GM23338 (cell line): ENCODE measurements around the gene ATP10A. TPM values are rescaled to one million over a fixed set of nuclear protein-coding genes. Genes with fewer than 3 reads are reported as not detected.

Source experiments
- ATAC-seq: fragments of 200-7000 bp; cut with Tn5 transposase; 3 replicates; pipeline ENCODE4 v1.9.1; 2020
- DNase-seq: peaks from one replicate; pipeline ENCODE4 v3.0.0-alpha.2; 2015; ENCODE audit warnings: low spot score
- H2AFZ ChIP-seq: fragments of 200-600 bp; sonication (generic); 2 replicates; pipeline ENCODE4 v1.8.0; 2016; ENCODE audit warnings: antibody characterized with exemption, mild to moderate bottlenecking, moderate library complexity
- H3F3A ChIP-seq: fragments of 200-600 bp; sonication (generic); replicated peaks from 2 replicates; pipeline ENCODE4 v1.8.0; 2017; ENCODE audit warnings: antibody characterized with exemption, mixed run types, low read depth
- H3K27ac ChIP-seq: fragments of 200-600 bp; sonication (generic); 2 replicates; pipeline ENCODE4 v1.6.1; 2016; ENCODE audit warnings: low read depth
- H3K27me3 ChIP-seq: fragments of 200-600 bp; sonication (generic); 2 replicates; pipeline ENCODE4 v1.8.0; 2016; ENCODE audit warnings: mild to moderate bottlenecking, mixed run types, moderate library complexity; ENCODE audit not compliant: insufficient read depth
- H3K36me3 ChIP-seq: fragments of 200-600 bp; sonication (generic); 2 replicates; pipeline ENCODE4 v1.8.0; 2016; ENCODE audit warnings: mild to moderate bottlenecking; ENCODE audit not compliant: insufficient read depth
- H3K4me1 ChIP-seq: fragments of 200-600 bp; sonication (generic); 2 replicates; pipeline ENCODE4 v1.8.0; 2016; ENCODE audit warnings: mild to moderate bottlenecking, moderate library complexity; ENCODE audit not compliant: insufficient read depth
- H3K4me2 ChIP-seq: fragments of 200-600 bp; sonication (generic); 2 replicates; pipeline ENCODE4 v1.7.1; 2017; ENCODE audit warnings: mixed run types
- H3K4me3 ChIP-seq: fragments of 200-600 bp; sonication (generic); 2 replicates; pipeline ENCODE4 v1.6.1; 2016; ENCODE audit warnings: mixed run types
- H3K79me2 ChIP-seq: fragments of 200-600 bp; sonication (generic); replicated peaks from 2 replicates; pipeline ENCODE4 v1.8.0; 2017; ENCODE audit warnings: mild to moderate bottlenecking; ENCODE audit not compliant: insufficient read depth
- H3K9me2 ChIP-seq: fragments of 200-600 bp; sonication (generic); 2 replicates; pipeline ENCODE4 v1.8.0; 2017; ENCODE audit not compliant: insufficient read depth
- H4K20me1 ChIP-seq: fragments of 200-600 bp; sonication (generic); replicated peaks from 2 replicates; pipeline ENCODE4 v1.8.0; 2017; ENCODE audit warnings: mild to moderate bottlenecking; ENCODE audit not compliant: insufficient read depth
- H3K27ac Mint-ChIP-seq: 2 replicates; pipeline ENCODE4 v1.8.0; 2020; ENCODE audit warnings: inconsistent platforms, mild to moderate bottlenecking, moderate library complexity, mixed read lengths
- H3K27me3 Mint-ChIP-seq: 3 replicates; pipeline ENCODE4 v1.8.0; 2022; ENCODE audit warnings: low read depth, mild to moderate bottlenecking, moderate library complexity, mixed read lengths, inconsistent platforms; ENCODE audit not compliant: insufficient read depth, poor library complexity
- H3K36me3 Mint-ChIP-seq: 3 replicates; pipeline ENCODE4 v1.8.0; 2021; ENCODE audit warnings: low read depth, mild to moderate bottlenecking, inconsistent platforms, moderate library complexity, mixed read lengths
- H3K4me1 Mint-ChIP-seq: 3 replicates; pipeline ENCODE4 v1.8.0; 2020; ENCODE audit warnings: mild to moderate bottlenecking, inconsistent platforms, mixed read lengths
- H3K4me3 Mint-ChIP-seq: 3 replicates; pipeline ENCODE4 v1.8.0; 2021; ENCODE audit warnings: moderate library complexity, mild to moderate bottlenecking, inconsistent platforms, mixed read lengths
- H3K9me3 Mint-ChIP-seq: 3 replicates; pipeline ENCODE4 v1.8.0; 2020; ENCODE audit warnings: moderate library complexity, mild to moderate bottlenecking, inconsistent platforms, mixed read lengths
- CREB1 ChIP-seq: fragments of 250-450 bp; sonication (Bioruptor Pico); IDR thresholded peaks from 2 replicates; pipeline ENCODE4 v1.5.0; 2020; ENCODE audit warnings: low read depth, mild to moderate bottlenecking, moderate library complexity
- ETS1 ChIP-seq: IDR thresholded peaks from 2 replicates; pipeline ENCODE4 v1.6.1; 2016; ENCODE audit warnings: antibody characterized with exemption
- EZH2 ChIP-seq: fragments of 200-600 bp; sonication (generic); IDR thresholded peaks from one replicate; pipeline ENCODE4 v1.8.0; 2017; ENCODE audit warnings: antibody characterized with exemption, mild to moderate bottlenecking, low read depth; ENCODE audit not compliant: unreplicated experiment
- NANOG ChIP-seq: IDR thresholded peaks from 2 replicates; pipeline ENCODE4 v1.6.1; 2016; ENCODE audit warnings: antibody characterized with exemption, borderline replicate concordance
- POLR2AphosphoS5 ChIP-seq: IDR thresholded peaks from 2 replicates; pipeline ENCODE4 v1.6.1; 2016; ENCODE audit warnings: antibody characterized with exemption, low read depth
- STAT1 ChIP-seq: IDR thresholded peaks from one replicate; pipeline ENCODE4 v1.6.1; 2016; ENCODE audit warnings: antibody characterized with exemption; ENCODE audit not compliant: unreplicated experiment
- ZNF114 ChIP-seq: fragments of 250-450 bp; sonication (Bioruptor Pico); IDR thresholded peaks from 2 replicates; pipeline ENCODE4 v1.5.0; 2020; ENCODE audit warnings: mild to moderate bottlenecking, moderate library complexity
- polyA plus RNA-seq: library from polyadenylated mRNA; unstranded; fragments of >200 nt; fragmentation: Nextera tagmentation; extraction: Ambion mirVana; gene quantifications from 2 replicates; pipeline ENCODE4 v1.2.1, GENCODE V29; 2016
- total RNA-seq: library from RNA; depleted of rRNA; stranded (reverse); fragments of >200 nt; shearing (Covaris generic); gene quantifications from 2 replicates; pipeline ENCODE4 v1.2.3, GENCODE V29; 2014

The ATP10A gene
- total and polyA plus RNA-seq, 2 experiments from 2014 or later = 0.36 to 5.6 TPM

- 0 out of 2 replicates have a peak, but pooled peaks cover 5% of the 10 kb centered on the region for H3F3A ChIP-seq
- no peaks in the 10 kb centered on the region for H3K9me3 Mint-ChIP-seq
- no peak for ATAC-seq
- H3K4me2 ChIP-seq = peak overlapping the region; percentile 92
- H3K27ac Mint-ChIP-seq = no peak overlapping the region
- H3K79me2 ChIP-seq = no peaks in the 10 kb centered on the region
- peaks cover 10% of the 10 kb centered on the region for H3K4me1 ChIP-seq
- H3K4me3 Mint-ChIP-seq = peak overlapping the region; percentile 73
- no peak for DNase-seq
- no peaks in the 10 kb centered on the region; the same call in 2 of the 3 replicates for H3K36me3 Mint-ChIP-seq
- no peaks in the 10 kb centered on the region for H4K20me1 ChIP-seq
- peaks cover 47% of the 10 kb centered on the region for H3K27me3 ChIP-seq
- H3K27ac ChIP-seq = no peak overlapping the region
- no peaks in the 10 kb centered on the region for H3K36me3 ChIP-seq
- no peak for TF ChIP-seq CREB1 (CRISPR knock-in tag)
- peaks cover 48% of the 10 kb centered on the region for H3K27me3 Mint-ChIP-seq
- peaks cover 9% of the 10 kb centered on the region for H3K4me1 Mint-ChIP-seq
- H3K4me3 ChIP-seq = peak overlapping the region; percentile 72
- no peaks in the 10 kb centered on the region for H3K9me2 ChIP-seq
- H2AFZ ChIP-seq = peak overlapping the region; percentile 99
Measured at GRCh38 chr15:25863968-25864580, 947 bp upstream of the ATP10A start.

- Mint-ChIP-seq H3K4me1 (peaks cover 16% of the 10 kb centered on the region), H3K27ac (no peak overlapping the region), H3K9me3 (no peaks in the 10 kb centered on the region), H3K4me3 (peak overlapping the region; percentile 83), H3K36me3 (no peaks in the 10 kb centered on the region; the same call in 2 of the 3 replicates), H3K27me3 (peaks cover 51% of the 10 kb centered on the region)
- H3K27ac ChIP-seq = no peak overlapping the region
- ATAC-seq = peak; percentile 69
- H3F3A ChIP-seq = 0 out of 2 replicates have a peak, but pooled peaks cover 5% of the 10 kb centered on the region
- peak overlapping the region; percentile 72 for H3K4me3 ChIP-seq
- H2AFZ ChIP-seq = peak overlapping the region; percentile 97
- DNase-seq = peak; percentile 57
- peak overlapping the region; percentile 92 for H3K4me2 ChIP-seq
- peaks cover 10% of the 10 kb centered on the region for H3K4me1 ChIP-seq
- H3K36me3 ChIP-seq = no peaks in the 10 kb centered on the region
- H3K79me2 ChIP-seq = no peaks in the 10 kb centered on the region
- no peaks in the 10 kb centered on the region for H3K9me2 ChIP-seq
- H3K27me3 ChIP-seq = peaks cover 47% of the 10 kb centered on the region
- TF ChIP-seq ETS1 (no peak), POLR2AphosphoS5 (no peak), NANOG (no peak), EZH2 (peak; percentile 63), ZNF114 (CRISPR knock-in tag) (no peak)
- no peaks in the 10 kb centered on the region for H4K20me1 ChIP-seq
Measured at GRCh38 chr15:25862472-25863110, 536 bp downstream of the ATP10A start.

- peaks cover 16% of the 10 kb centered on the region for H3K4me1 Mint-ChIP-seq
- no peak for TF ChIP-seq CREB1 (CRISPR knock-in tag)
- no peak for TF ChIP-seq STAT1
- Histone ChIP-seq H3F3A (0 out of 2 replicates have a peak, but pooled peaks cover 5% of the 10 kb centered on the region), H3K27me3 (peaks cover 47% of the 10 kb centered on the region), H3K4me2 (peak overlapping the region; percentile 92), H3K9me2 (no peaks in the 10 kb centered on the region), H3K36me3 (no peaks in the 10 kb centered on the region), H3K27ac (no peak overlapping the region), H3K4me3 (peak overlapping the region; percentile 72), H3K4me1 (peaks cover 10% of the 10 kb centered on the region), H2AFZ (peak overlapping the region; percentile 97), H4K20me1 (no peaks in the 10 kb centered on the region), H3K79me2 (no peaks in the 10 kb centered on the region)
- DNase-seq (peak; percentile 39), ATAC-seq (peak; percentile 44)
- no peak overlapping the region for H3K27ac Mint-ChIP-seq
- H3K4me3 Mint-ChIP-seq = peak overlapping the region; percentile 83; the same call in 2 of the 3 replicates
- peaks cover 51% of the 10 kb centered on the region for H3K27me3 Mint-ChIP-seq
- no peaks in the 10 kb centered on the region; the same call in 2 of the 3 replicates for H3K36me3 Mint-ChIP-seq
- no peaks in the 10 kb centered on the region for H3K9me3 Mint-ChIP-seq
Measured at GRCh38 chr15:25862071-25862471, 1.1 kb downstream of the ATP10A start.
